GM12874 (cell line): ENCODE measurements around the gene PCBP3.

Source experiments
- TF ChIP-seq, protein P1 (sequence below): IDR thresholded peaks from 2 replicates; pipeline ENCODE4 v1.5.1; 2011; ENCODE audit warnings: low read depth, mild to moderate bottlenecking, control low read depth, low read length, moderate library complexity; ENCODE audit not compliant: insufficient read depth

PCBP3 gene

GRCh38 chr21:45636951-45637646 is 6.4 kb upstream of the PCBP3 start:
- TF ChIP-seq, protein P1, sequence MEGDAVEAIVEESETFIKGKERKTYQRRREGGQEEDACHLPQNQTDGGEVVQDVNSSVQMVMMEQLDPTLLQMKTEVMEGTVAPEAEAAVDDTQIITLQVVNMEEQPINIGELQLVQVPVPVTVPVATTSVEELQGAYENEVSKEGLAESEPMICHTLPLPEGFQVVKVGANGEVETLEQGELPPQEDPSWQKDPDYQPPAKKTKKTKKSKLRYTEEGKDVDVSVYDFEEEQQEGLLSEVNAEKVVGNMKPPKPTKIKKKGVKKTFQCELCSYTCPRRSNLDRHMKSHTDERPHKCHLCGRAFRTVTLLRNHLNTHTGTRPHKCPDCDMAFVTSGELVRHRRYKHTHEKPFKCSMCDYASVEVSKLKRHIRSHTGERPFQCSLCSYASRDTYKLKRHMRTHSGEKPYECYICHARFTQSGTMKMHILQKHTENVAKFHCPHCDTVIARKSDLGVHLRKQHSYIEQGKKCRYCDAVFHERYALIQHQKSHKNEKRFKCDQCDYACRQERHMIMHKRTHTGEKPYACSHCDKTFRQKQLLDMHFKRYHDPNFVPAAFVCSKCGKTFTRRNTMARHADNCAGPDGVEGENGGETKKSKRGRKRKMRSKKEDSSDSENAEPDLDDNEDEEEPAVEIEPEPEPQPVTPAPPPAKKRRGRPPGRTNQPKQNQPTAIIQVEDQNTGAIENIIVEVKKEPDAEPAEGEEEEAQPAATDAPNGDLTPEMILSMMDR = no peak

DNA sequence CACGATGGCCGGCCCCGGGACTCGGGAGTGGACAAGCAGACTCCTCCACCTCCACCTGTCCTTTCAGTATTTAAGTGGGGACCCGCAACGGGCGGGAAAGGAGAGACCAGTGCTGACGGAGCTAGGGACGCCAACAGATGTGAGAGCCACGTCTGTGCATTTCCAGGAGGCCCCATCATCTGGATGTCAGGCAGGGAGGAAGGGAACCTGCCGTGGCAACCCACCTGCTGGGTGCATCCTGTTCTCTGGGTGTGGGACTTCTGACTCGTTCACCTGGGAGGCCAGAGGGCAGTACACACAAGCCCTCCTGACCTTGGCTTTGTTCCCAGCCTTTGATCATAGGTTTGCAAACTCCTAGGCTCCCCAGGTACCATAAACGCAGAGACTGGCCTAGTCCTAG is 5.6 kb upstream of the PCBP3 start:
- TF ChIP-seq, protein P1 = no peak

- TF ChIP-seq, protein P1 = no peak
Measured at GRCh38 chr21:45638707-45639106, 4.8 kb upstream of the PCBP3 start.

GRCh38 chr21:45639206-45640000 is 4.1 kb upstream of the PCBP3 start:
- TF ChIP-seq, protein P1 = no peak

- TF ChIP-seq, protein P1 = no peak
Measured at GRCh38 chr21:45640001-45640887, 3.3 kb upstream of the PCBP3 start.

DNA sequence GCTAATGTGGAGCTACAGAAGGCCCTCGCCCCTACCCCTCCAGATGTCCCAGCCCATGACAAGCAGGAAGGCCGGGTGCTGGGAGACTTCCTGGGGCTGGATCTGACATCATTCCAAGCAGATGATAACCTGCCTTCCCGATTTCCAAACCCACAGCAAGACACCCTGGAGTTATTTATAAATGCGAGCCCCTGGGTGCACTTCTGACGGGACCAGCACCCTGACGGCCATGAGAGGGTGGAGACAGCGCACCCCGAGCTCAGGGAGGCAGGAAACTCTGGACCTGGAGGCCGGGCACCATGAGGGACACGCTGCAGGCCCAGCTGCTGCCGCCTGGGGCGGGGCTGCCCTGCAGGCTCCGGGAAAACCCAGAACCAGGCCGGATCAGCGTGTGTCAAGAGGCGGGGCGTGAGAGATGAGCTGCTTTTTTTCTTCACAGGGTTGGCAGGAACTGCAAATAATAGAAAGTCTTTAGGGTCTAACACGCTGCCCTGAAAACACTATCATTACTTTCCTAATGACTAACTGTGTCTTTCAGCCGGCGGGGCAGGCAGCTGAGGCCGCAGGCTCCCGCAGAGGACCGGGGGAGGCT is 2.5 kb upstream of the PCBP3 start:
- TF ChIP-seq, protein P1 = no peak
